Measurements from ENCODE around the gene ICA1.

The ICA1 gene

GRCh38 chr7:8068892-8069686 lies 192.9 kb downstream of the ICA1 start:
- TF ChIP-seq CTCF (conservative IDR thresholded peaks at IDR 0.05; ENCODE audit: low read length) (no peak), EZH2phosphoT487 (IDR thresholded peaks at IDR 0.05; ENCODE audit: borderline replicate concordance) (no peak)
- Histone ChIP-seq H3K4me2 (ENCODE audit: low read depth, low read length, poor library complexity, severe bottlenecking) (no peak overlapping the region), H3K9me3 (ENCODE audit: insufficient read depth, low read depth, low read length) (no peaks in the 10 kb centered on the region; the same call in 1 of the 2 replicates), H3K4me1 (ENCODE audit: insufficient read depth, low read length, poor library complexity, severe bottlenecking) (no peaks in the 10 kb centered on the region), H3K9me2 (replicated peaks; ENCODE audit: low read depth, low read length) (no peaks in the 10 kb centered on the region), H3F3A (ENCODE audit: low read depth) (no peaks in the 10 kb centered on the region), H3K36me3 (ENCODE audit: insufficient read depth, low read length) (peaks cover 69% of the 10 kb centered on the region), H4K20me1 (ENCODE audit: insufficient read depth, low read length, poor library complexity, severe bottlenecking) (peaks cover 16% of the 10 kb centered on the region), H3K4me3 (ENCODE audit: low read length, poor library complexity, severe bottlenecking) (no peak overlapping the region), H3K9ac (ENCODE audit: low read depth, low read length, poor library complexity, severe bottlenecking) (no peak overlapping the region), H2AFZ (ENCODE audit: low read length) (no peak overlapping the region), H3K27me3 (ENCODE audit: insufficient read depth, low read length, poor library complexity, severe bottlenecking) (no peaks in the 10 kb centered on the region), H3K79me2 (ENCODE audit: insufficient read depth, low read length) (peaks cover 60% of the 10 kb centered on the region)

- H3K9me3 ChIP-seq (ENCODE audit: insufficient read depth, low read depth, low read length) = peaks cover 7% of the 10 kb centered on the region
- H3K9me2 ChIP-seq (replicated peaks; ENCODE audit: low read depth, low read length) = no peaks in the 10 kb centered on the region
- H3K36me3 ChIP-seq (ENCODE audit: insufficient read depth, low read length) = peaks cover 68% of the 10 kb centered on the region
- peaks cover 68% of the 10 kb centered on the region for H3K79me2 ChIP-seq (ENCODE audit: insufficient read depth, low read length)
- H3F3A ChIP-seq (ENCODE audit: low read depth) = no peaks in the 10 kb centered on the region
- no peak overlapping the region for H3K9ac ChIP-seq (ENCODE audit: low read depth, low read length, poor library complexity, severe bottlenecking)
- H3K4me2 ChIP-seq (ENCODE audit: low read depth, low read length, poor library complexity, severe bottlenecking) = no peak overlapping the region
- H3K4me3 ChIP-seq (ENCODE audit: low read length, poor library complexity, severe bottlenecking) = no peak overlapping the region
- H2AFZ ChIP-seq (ENCODE audit: low read length) = no peak overlapping the region
- peaks cover 16% of the 10 kb centered on the region for H4K20me1 ChIP-seq (ENCODE audit: insufficient read depth, low read length, poor library complexity, severe bottlenecking)
- H3K4me1 ChIP-seq (ENCODE audit: insufficient read depth, low read length, poor library complexity, severe bottlenecking) = no peaks in the 10 kb centered on the region
- H3K27me3 ChIP-seq (ENCODE audit: insufficient read depth, low read length, poor library complexity, severe bottlenecking) = no peaks in the 10 kb centered on the region
- TF ChIP-seq CTCF (conservative IDR thresholded peaks at IDR 0.05; ENCODE audit: low read length) = no peak
- TF ChIP-seq EZH2phosphoT487 (IDR thresholded peaks at IDR 0.05; ENCODE audit: borderline replicate concordance) = no peak
Measured at GRCh38 chr7:8065356-8065813, 196.6 kb downstream of the ICA1 start.

GRCh38 chr7:8064828-8065227 lies 197.1 kb downstream of the ICA1 start:
- TF ChIP-seq CTCF (conservative IDR thresholded peaks at IDR 0.05; ENCODE audit: low read length) = no peak
- TF ChIP-seq EZH2phosphoT487 (IDR thresholded peaks at IDR 0.05; ENCODE audit: borderline replicate concordance) = no peak
- no peaks in the 10 kb centered on the region for H3K9me2 ChIP-seq (replicated peaks; ENCODE audit: low read depth, low read length)
- H3K4me2 ChIP-seq (ENCODE audit: low read depth, low read length, poor library complexity, severe bottlenecking) = no peak overlapping the region
- no peaks in the 10 kb centered on the region for H3F3A ChIP-seq (ENCODE audit: low read depth)
- H2AFZ ChIP-seq (ENCODE audit: low read length) = no peak overlapping the region
- H3K36me3 ChIP-seq (ENCODE audit: insufficient read depth, low read length) = peaks cover 68% of the 10 kb centered on the region
- H4K20me1 ChIP-seq (ENCODE audit: insufficient read depth, low read length, poor library complexity, severe bottlenecking) = peaks cover 16% of the 10 kb centered on the region
- peaks cover 68% of the 10 kb centered on the region for H3K79me2 ChIP-seq (ENCODE audit: insufficient read depth, low read length)
- no peak overlapping the region for H3K4me3 ChIP-seq (ENCODE audit: low read length, poor library complexity, severe bottlenecking)
- H3K9me3 ChIP-seq (ENCODE audit: insufficient read depth, low read depth, low read length) = peaks cover 7% of the 10 kb centered on the region
- H3K27me3 ChIP-seq (ENCODE audit: insufficient read depth, low read length, poor library complexity, severe bottlenecking) = no peaks in the 10 kb centered on the region
- no peak overlapping the region for H3K9ac ChIP-seq (ENCODE audit: low read depth, low read length, poor library complexity, severe bottlenecking)
- no peaks in the 10 kb centered on the region for H3K4me1 ChIP-seq (ENCODE audit: insufficient read depth, low read length, poor library complexity, severe bottlenecking)
